GM12873 (cell line): ENCODE data around the gene NATD1.

Source experiments
- TF ChIP-seq, protein P1 (sequence below): IDR thresholded peaks from 2 replicates; pipeline ENCODE4 v1.5.1; 2012; ENCODE audit warnings: low read depth, mild to moderate bottlenecking, moderate library complexity, low read length, control low read depth; ENCODE audit not compliant: insufficient read depth; ENCODE audit errors: missing control alignments

NATD1 gene

DNA sequence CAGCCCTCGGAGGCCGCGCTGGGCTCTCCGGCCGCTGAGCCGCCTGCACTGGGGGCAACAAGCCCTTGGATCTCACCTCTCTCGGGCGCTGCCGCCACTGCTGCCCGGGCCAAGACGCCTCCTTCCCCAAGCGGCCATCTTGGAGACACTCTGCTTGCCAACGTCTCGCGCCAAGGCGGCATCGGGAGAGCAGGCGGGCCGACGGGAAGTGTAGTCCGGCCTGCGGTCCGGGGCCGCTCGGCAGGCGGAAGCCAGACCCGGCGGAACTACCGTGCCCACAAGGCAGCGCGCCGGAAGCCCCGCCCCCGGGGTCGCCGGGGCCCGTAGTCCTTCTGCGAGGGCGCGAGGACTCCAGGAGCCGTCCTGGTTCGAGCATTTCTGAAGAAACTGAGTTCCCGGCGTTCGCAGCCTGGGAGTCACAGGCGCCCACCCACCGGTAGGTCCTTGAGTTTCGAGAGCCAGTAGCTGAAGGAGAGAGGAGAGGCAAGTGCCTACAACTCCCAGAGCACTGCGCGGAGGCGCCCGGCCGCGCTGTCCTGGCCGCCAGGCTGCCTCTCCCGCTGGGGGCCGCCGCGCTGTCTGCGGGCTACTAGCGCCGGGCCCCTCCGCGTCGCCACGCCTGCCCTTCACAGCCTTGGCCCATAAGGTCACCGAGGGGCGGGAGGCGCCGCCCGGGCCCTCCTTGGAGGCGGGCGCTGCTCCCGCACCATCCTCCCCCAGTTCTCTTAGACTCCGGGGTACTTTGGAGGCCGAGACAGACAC, 39.0 kb downstream of the NATD1 start, which contains the start of gene TMEM11:
Gene TMEM11 (minus strand): TSS at position 147 of the 762 bp plus-strand sequence. CDS start 9 bp downstream, at position 138.
- TF ChIP-seq, protein P1, sequence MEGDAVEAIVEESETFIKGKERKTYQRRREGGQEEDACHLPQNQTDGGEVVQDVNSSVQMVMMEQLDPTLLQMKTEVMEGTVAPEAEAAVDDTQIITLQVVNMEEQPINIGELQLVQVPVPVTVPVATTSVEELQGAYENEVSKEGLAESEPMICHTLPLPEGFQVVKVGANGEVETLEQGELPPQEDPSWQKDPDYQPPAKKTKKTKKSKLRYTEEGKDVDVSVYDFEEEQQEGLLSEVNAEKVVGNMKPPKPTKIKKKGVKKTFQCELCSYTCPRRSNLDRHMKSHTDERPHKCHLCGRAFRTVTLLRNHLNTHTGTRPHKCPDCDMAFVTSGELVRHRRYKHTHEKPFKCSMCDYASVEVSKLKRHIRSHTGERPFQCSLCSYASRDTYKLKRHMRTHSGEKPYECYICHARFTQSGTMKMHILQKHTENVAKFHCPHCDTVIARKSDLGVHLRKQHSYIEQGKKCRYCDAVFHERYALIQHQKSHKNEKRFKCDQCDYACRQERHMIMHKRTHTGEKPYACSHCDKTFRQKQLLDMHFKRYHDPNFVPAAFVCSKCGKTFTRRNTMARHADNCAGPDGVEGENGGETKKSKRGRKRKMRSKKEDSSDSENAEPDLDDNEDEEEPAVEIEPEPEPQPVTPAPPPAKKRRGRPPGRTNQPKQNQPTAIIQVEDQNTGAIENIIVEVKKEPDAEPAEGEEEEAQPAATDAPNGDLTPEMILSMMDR, result no peak

DNA sequence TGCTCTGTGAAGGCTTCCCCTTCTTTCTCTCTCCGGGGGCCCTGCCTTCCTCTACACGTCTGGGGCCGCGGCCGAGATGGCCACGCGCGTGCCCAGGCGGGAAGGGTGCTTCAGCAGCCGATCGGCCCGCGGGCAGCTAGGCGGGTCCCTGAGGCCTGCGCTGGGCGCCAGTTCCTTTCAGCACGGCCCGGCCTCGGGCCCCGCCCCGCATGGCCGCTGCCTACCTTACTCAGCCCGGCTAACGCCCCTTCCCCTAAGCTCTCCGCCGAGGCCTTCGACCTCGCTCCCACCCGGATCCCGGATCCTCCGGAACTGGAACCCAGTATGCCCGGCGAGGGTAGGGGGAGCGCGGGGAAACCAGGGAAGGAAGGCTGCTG, 39.6 kb downstream of the NATD1 start:
- TF ChIP-seq, protein P1, result no peak

DNA sequence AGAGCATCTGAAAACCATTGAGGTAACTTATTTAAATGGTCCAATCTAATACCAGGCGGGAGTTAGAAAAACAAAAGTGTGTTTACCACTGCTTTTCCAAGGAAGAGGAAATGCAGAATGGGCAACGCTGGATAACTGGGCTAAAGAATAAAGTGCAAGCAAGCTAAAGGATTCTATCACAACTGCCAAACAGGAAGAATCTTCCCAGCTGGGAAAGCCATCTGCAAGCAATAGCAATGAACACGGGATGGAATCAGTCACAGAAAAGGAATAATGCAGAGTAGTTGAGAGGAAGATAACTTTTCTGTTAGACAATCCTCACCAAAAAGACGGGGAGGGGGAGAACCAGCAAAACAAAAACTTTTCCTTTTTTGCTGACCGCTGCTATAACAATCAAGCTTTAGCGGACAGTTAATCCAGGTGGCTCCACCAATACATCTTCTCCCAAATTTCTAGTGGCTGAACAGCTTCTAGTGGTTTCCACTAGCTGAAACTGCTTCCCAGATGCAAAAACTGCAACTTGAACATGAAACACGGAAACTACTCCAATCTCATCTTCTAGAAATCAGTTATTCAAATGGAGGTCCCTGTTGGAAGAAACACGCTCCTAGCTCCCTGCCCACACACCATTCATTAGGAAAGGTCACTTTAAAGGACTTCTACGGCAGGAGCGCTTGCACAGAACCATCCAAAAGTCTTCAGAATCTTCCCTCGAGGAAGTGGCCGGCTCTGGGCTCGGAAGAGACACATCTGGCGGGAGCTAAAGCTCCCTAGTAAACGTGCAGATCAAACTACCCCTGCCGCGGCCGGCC, 40.2 kb downstream of the NATD1 start:
- TF ChIP-seq, protein P1, result no peak

DNA sequence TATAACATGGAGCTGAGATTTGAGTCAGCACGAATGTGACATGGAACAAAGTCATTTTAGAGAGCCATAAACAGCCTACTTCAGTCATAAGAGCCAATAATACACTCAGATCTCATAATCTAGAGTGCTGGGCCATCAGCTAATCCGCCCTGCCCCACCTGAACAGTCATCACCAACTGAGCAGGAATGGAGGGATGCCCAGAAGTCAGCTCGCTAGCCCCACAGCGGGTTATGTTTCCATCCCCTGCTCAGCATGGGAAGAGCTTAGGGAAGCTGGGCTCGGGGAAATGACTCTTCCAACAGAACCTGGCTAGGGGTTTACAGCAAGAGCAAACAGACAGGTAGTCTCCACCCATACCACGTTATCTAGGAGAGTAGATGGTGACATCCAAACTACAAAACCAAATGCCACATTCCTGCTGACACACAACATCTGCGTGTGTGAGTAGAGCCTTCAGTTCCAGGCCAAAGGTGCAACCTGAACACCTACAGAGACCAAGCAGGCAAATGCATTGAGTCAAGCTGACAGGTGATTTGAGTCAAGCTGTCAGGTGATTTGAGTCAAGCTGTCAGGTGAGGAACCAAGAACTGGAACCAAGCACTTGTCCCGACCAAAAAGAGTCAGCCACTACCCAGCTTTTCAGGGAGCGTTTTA, 41.3 kb downstream of the NATD1 start:
- TF ChIP-seq, protein P1, result no peak

DNA sequence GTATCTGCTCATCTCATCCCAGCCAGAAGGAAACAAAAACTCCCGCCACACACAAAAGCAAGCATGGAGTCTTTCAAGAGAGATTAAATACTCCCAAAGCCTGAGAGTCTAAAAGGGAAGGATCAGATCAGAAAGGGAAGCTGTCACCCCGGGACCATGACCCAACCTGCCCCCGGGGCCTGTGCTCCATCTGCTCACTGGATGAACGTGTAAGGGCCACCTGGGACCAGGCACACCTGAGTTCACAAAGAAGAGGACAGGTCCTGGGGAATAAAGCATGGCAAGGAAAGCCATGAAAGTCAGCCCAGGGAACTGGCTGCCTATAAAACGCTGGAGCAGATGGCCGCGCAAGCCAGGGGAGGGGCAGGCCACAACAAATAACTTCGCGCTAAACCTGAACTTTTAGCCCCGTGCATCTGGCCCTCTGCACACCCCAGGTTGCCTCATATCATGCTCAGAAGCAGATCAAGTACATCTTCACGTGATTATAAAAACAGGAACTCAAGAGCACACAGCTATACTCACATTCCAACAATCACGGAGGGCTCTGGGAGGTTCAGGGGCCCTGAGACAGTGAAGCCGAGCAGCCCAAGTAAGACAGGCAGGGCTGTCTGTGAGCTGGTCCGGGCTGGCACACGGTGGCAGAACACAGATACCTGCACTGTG, 42.7 kb downstream of the NATD1 start:
- TF ChIP-seq, protein P1, result no peak

DNA sequence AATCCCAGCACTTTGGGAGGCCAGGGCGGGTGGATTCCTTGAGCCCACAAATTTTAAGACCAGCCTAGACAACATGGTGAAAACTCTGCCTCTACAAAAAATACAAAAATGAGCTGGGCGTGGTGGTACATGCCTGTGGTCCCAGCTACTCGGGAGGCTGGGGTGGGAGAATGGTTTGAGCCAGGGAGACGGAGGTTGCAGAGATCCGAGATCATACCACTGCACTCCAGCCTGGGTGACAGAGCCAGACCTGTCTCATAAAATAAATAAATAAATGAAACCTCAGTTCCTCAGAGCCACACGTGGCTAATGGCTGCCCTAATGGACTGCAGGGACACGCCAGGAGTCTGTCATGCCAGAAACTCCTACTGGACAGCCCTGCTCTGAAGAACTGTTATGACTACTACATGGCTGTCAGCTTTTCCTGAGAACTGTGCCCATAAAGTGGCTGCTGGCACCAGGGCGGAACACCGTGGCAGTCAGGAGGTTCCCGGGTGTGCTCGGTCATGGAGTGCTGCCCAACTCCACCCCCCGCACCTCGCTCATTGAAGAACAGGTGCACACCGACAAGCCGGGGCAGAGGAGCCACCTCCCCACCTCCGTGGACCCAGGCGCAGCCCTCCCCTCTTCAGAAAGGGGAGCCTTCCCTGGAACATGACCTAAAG, 43.6 kb downstream of the NATD1 start:
- TF ChIP-seq, protein P1, result no peak

DNA sequence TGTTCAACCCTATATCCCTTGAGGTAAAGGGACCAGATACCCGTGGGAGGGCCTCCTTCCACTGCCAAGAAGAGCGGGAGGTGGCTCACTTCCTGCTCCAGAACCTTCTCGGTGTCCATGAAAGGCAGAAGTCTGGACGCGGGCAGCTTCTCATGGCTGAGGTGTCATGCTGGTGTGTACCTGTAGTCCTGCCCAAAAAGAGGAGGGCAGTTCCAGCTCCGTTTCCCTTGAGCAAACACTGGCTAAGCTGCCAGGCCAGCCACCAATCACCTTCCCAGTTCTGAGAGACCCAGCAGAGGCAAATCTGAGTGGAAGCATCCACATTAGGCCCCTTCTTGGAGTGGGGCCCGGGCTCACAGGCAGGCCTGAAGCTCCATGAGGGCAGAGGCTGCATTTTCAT, 44.9 kb downstream of the NATD1 start:
- TF ChIP-seq, protein P1, result no peak
